ENCODE measurements around the gene SARDH. TPM values are rescaled to one million over a fixed set of nuclear protein-coding genes. Genes with fewer than 3 reads are reported as not detected.

SARDH gene
- total RNA-seq, 1 experiment from 2014 or later = 9.9 TPM

- Histone ChIP-seq H3K9me2 (ENCODE audit: insufficient read depth) (no peaks in the 10 kb centered on the region), H4K20me1 (ENCODE audit: insufficient read depth) (no peaks in the 10 kb centered on the region), H3K4me3 (no peak overlapping the region), H2AFZ (no peak overlapping the region), H3K79me2 (ENCODE audit: low read depth) (no peaks in the 10 kb centered on the region), H3K27ac (no peak overlapping the region), H3F3A (ENCODE audit: insufficient read depth, low read depth) (no peaks in the 10 kb centered on the region), H3K4me1 (replicated peaks; ENCODE audit: insufficient read depth) (no peaks in the 10 kb centered on the region), H3K36me3 (ENCODE audit: low read depth) (no peaks in the 10 kb centered on the region), H3K9me3 (ENCODE audit: insufficient read depth, low read depth) (no peaks in the 10 kb centered on the region), H3K27me3 (ENCODE audit: insufficient read depth, low read depth) (peaks cover 26% of the 10 kb centered on the region; the same call in 1 of the 2 replicates), H3K4me2 (no peak overlapping the region)
- TF ChIP-seq CTCF (conservative IDR thresholded peaks at IDR 0.05) = no peak
- no peak for TF ChIP-seq EZH2 (IDR thresholded peaks at IDR 0.05; ENCODE audit: low read depth)
- DNase-seq = no peak
- ChIA-PET POLR2A (ENCODE audit: unreplicated experiment) (no interaction called here), CTCF (no interaction called here)
- intact Hi-C loops (cut with micrococcal nuclease; ENCODE audit: unreplicated experiment) = loop anchor here (5.0 kb wide), 1 partner anchor 356 kb away; no protein-coding TSS in a partner anchor
- BruUV-seq (replicated peaks) = no TSS peak
Measured at GRCh38 chr9:133740911-133741310, 2.8 kb upstream of the SARDH start.

- CTCF ChIA-PET = interaction anchor here (0.6 kb wide), 1 partner anchor 285 kb away, joined by 10 read pairs; the partner anchor contains the start of gene BRD3OS
- no TSS peak for BruUV-seq (replicated peaks)
Measured at GRCh38 chr9:133739408-133740280, 1.5 kb upstream of the SARDH start.

More at GRCh38 chr9:133739408-133740280, 1.5 kb upstream of the SARDH start:
- H3K36me3 ChIP-seq (ENCODE audit: low read depth) = no peaks in the 10 kb centered on the region
- peaks cover 34% of the 10 kb centered on the region; the same call in 1 of the 2 replicates for H3K27me3 ChIP-seq (ENCODE audit: insufficient read depth, low read depth)
- POLR2A ChIA-PET (ENCODE audit: unreplicated experiment) = no interaction called here
- intact Hi-C loops (cut with micrococcal nuclease; ENCODE audit: unreplicated experiment) = loop anchor here (5.0 to 10.0 kb wide), 2 partner anchors 235 to 358 kb away; no protein-coding TSS in a partner anchor
- H3K4me3 ChIP-seq = no peak overlapping the region
- H4K20me1 ChIP-seq (ENCODE audit: insufficient read depth) = no peaks in the 10 kb centered on the region
- no peak overlapping the region for H3K4me2 ChIP-seq
- H3K27ac ChIP-seq = no peak overlapping the region
- H3K9me2 ChIP-seq (ENCODE audit: insufficient read depth) = no peaks in the 10 kb centered on the region
- H3K79me2 ChIP-seq (ENCODE audit: low read depth) = no peaks in the 10 kb centered on the region
- DNase-seq = no peak
- TF ChIP-seq EZH2 (IDR thresholded peaks at IDR 0.05; ENCODE audit: low read depth) (no peak), CTCF (conservative IDR thresholded peaks at IDR 0.05) (no peak)
- H3K9me3 ChIP-seq (ENCODE audit: insufficient read depth, low read depth) = no peaks in the 10 kb centered on the region
- no peak overlapping the region for H2AFZ ChIP-seq
- H3K4me1 ChIP-seq (replicated peaks; ENCODE audit: insufficient read depth) = no peaks in the 10 kb centered on the region
- H3F3A ChIP-seq (ENCODE audit: insufficient read depth, low read depth) = no peaks in the 10 kb centered on the region

Measured in PC-9 (cell line).